Measurements from ENCODE around the gene DACH1.

GRCh38 chr13:71578048-71578447 is 289.0 kb downstream of the DACH1 start:
- TF ChIP-seq POLR2A (IDR thresholded peaks at IDR 0.05) (no peak), CTCF (IDR thresholded peaks at IDR 0.05) (no peak)

Data from lower leg skin (tissue), 3 donors.